CD14-positive monocyte (primary cell): ENCODE measurements around the gene EFL1. TPM values are rescaled to one million over a fixed set of nuclear protein-coding genes. Genes with fewer than 3 reads are reported as not detected.

ENCODE experiments used
- DNase-seq, 3 donors: peaks; one replicate each; pipeline ENCODE4 v3.0.0-alpha.2; 2011 to 2022
- H2AFZ ChIP-seq: 2 replicates; pipeline ENCODE4 v1.6.0; 2012; ENCODE audit warnings: mild to moderate bottlenecking, low read depth, low read length, inconsistent platforms; ENCODE audit not compliant: insufficient read depth, poor library complexity, severe bottlenecking
- H3K27ac ChIP-seq, 2 donors: 1 replicate in 1 of 2; 2 replicates in 1 of 2; pipeline ENCODE4 v1.5.1; 2012 to 2013; ENCODE audit warnings: low read length in 2 of 2, control low read depth in 1 of 2, inconsistent platforms in 1 of 2, low read depth in 1 of 2, mild to moderate bottlenecking in 1 of 2
- H3K27me3 ChIP-seq, 2 donors: one replicate each; pipeline versions ENCODE4 v1.6.0 to v1.6.1; 2011 to 2013; ENCODE audit warnings: low read length in 2 of 2; ENCODE audit not compliant: control insufficient read depth in 2 of 2, insufficient read depth in 2 of 2
- H3K36me3 ChIP-seq, 2 donors: replicated peaks in 1 of 2; 1 replicate in 1 of 2; 2 replicates in 1 of 2; pipeline versions ENCODE4 v1.5.1 to v1.6.1; 2012 to 2013; ENCODE audit warnings: low read length in 2 of 2, control low read depth in 1 of 2, inconsistent platforms in 1 of 2, mild to moderate bottlenecking in 1 of 2; ENCODE audit not compliant: insufficient read depth in 2 of 2, control insufficient read depth in 1 of 2
- H3K4me1 ChIP-seq, 2 donors: 1 replicate in 1 of 2; 2 replicates in 1 of 2; pipeline versions ENCODE4 v1.5.1 to v1.6.1; 2012 to 2013; ENCODE audit warnings: low read length in 2 of 2, control low read depth in 1 of 2, inconsistent platforms in 1 of 2, mild to moderate bottlenecking in 1 of 2, moderate library complexity in 1 of 2; ENCODE audit not compliant: insufficient read depth in 2 of 2, control insufficient read depth in 1 of 2
- H3K4me2 ChIP-seq: replicated peaks from 2 replicates; pipeline ENCODE3; 2012; ENCODE audit warnings: low read length, moderate library complexity, mild to moderate bottlenecking; ENCODE audit not compliant: poor library complexity, severe bottlenecking; ENCODE audit errors: extremely low read depth
- H3K4me3 ChIP-seq, 3 experiments: fragments of 200-600 bp in 1 of 3; sonication (generic) in 1 of 3; replicated peaks in 1 of 3; 1 replicate in 2 of 3; 2 replicates in 1 of 3; pipeline ENCODE4 v1.5.1; 2011 to 2013; ENCODE audit warnings: low read length in 3 of 3, mild to moderate bottlenecking in 3 of 3, control low read depth in 2 of 3, low read depth in 2 of 3, inconsistent platforms in 1 of 3, moderate library complexity in 1 of 3
- H3K79me2 ChIP-seq: 2 replicates; pipeline ENCODE4 v1.6.0; 2012; ENCODE audit warnings: mild to moderate bottlenecking, control low read depth, inconsistent platforms, low read length, moderate library complexity; ENCODE audit not compliant: insufficient read depth
- H3K9ac ChIP-seq: 2 replicates; pipeline ENCODE4 v1.6.0; 2017; ENCODE audit warnings: low read length, mild to moderate bottlenecking; ENCODE audit not compliant: insufficient read depth, poor library complexity, severe bottlenecking
- H3K9me3 ChIP-seq, 2 donors: replicated peaks in 1 of 2; 1 replicate in 1 of 2; 2 replicates in 1 of 2; pipeline versions ENCODE4 v1.5.1 to v1.6.1; 2012 to 2013; ENCODE audit warnings: low read length in 2 of 2, control low read depth in 1 of 2; ENCODE audit not compliant: control insufficient read depth in 1 of 2, insufficient read depth in 1 of 2
- H4K20me1 ChIP-seq: 2 replicates; pipeline ENCODE4 v1.6.0; 2012; ENCODE audit warnings: mild to moderate bottlenecking, low read length, control low read depth, moderate library complexity; ENCODE audit not compliant: insufficient read depth
- H3K27ac Mint-ChIP-seq, 7 donors: one replicate each; pipeline ENCODE4 v1.8.0; 2020; ENCODE audit warnings: mild to moderate bottlenecking in 7 of 7, mixed read lengths in 7 of 7, moderate library complexity in 6 of 7, inconsistent platforms in 2 of 7
- H3K27me3 Mint-ChIP-seq, 3 donors: one replicate each; pipeline ENCODE4 v1.8.0; 2021 to 2022; ENCODE audit warnings: low read depth in 3 of 3, mild to moderate bottlenecking in 3 of 3, mixed read lengths in 3 of 3, moderate library complexity in 3 of 3, inconsistent platforms in 1 of 3
- H3K36me3 Mint-ChIP-seq, 2 donors: one replicate each; pipeline ENCODE4 v1.8.0; 2020; ENCODE audit warnings: mixed read lengths in 2 of 2, inconsistent platforms in 1 of 2, mild to moderate bottlenecking in 1 of 2
- H3K4me1 Mint-ChIP-seq: one replicate; pipeline ENCODE4 v1.8.0; 2020; ENCODE audit warnings: mild to moderate bottlenecking, mixed read lengths
- H3K4me3 Mint-ChIP-seq, 2 donors: one replicate each; pipeline ENCODE4 v1.8.0; 2020; ENCODE audit warnings: mild to moderate bottlenecking in 2 of 2, mixed read lengths in 2 of 2, moderate library complexity in 1 of 2
- H3K9me3 Mint-ChIP-seq, 7 donors: one replicate each; pipeline ENCODE4 v1.8.0; 2020 to 2022; ENCODE audit warnings: mixed read lengths in 7 of 7, mild to moderate bottlenecking in 6 of 7, moderate library complexity in 6 of 7, inconsistent platforms in 2 of 7
- WGBS: methylation state at CpG from one replicate; pipeline ENCODE4 v1.1.5; 2013; ENCODE audit warnings: missing lambda C conversion rate; ENCODE audit not compliant: insufficient coverage; 5-methylcytosine and 5-hydroxymethylcytosine counted together
- intact Hi-C, 2 donors: fragments of 100-400 bp; cut with micrococcal nuclease; formaldehyde crosslinking; loops; one replicate each; pipeline versions ENCODE4 v1.15.0 to v1.15.1; 2023
- polyA plus RNA-seq, 3 donors: library from polyadenylated mRNA; depleted of rRNA in 1 of 3; unstranded in 2 of 3; stranded (reverse) in 1 of 3; fragments of 300-500 nt in 2 of 3; fragments of >200 nt in 1 of 3; fragmentation: Illumina TruSeq in 2 of 3; gene quantifications; 1 replicate in 2 of 3; 2 replicates in 1 of 3; pipeline ENCODE4 v1.2.3, GENCODE V29; 2012 to 2021
- TF ChIP-seq, protein P1 (sequence below): fragments of 200-600 bp; IDR thresholded peaks from one replicate; pipeline ENCODE4 v1.8.0; 2022; ENCODE audit warnings: antibody characterized with exemption, mild to moderate bottlenecking

EFL1 gene
- polyA plus RNA-seq, 3 donors: 5.2 to 10.0 (median 7.1) TPM

DNA sequence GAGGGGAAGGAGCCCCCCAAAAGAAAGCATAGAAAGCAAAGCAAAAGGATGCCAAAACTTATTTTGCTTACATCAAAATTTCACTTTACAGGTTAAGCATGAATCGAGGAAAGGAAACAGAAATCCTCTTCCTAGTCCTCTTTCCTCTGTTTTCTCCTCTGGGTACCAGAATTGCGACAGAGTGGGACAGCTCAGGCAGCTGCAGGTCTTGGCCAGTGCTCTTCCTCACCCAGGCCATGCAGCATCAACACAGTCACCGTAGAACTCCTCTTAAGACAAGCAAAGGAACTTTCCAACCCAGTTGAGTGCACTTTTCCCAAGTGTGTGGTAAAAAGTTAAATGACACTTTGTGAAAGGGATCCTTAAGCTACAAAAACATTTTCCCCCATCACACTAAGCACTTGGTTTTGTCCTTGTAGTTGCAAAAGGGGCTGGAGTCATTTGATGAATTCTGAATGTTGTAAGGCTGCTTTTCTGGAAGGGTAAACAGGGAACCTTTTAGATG is 170.8 kb downstream of the EFL1 start:
- intact Hi-C loops: no loop called here
- H3K36me3 Mint-ChIP-seq: no peaks in the 10 kb centered on the region
- H3K27me3 Mint-ChIP-seq: peaks cover 0 to 6% (median 0%) of the 10 kb centered on the region in 3 donors
- Histone ChIP-seq H3K9me3 (no peaks in the 10 kb centered on the region), H3K4me3 (no peak overlapping the region), H3K27ac (no peak overlapping the region), H2AFZ (no peak overlapping the region), H3K4me2 (no peak overlapping the region), H3K79me2 (no peaks in the 10 kb centered on the region), H3K36me3 (no peaks in the 10 kb centered on the region), H3K4me1 (no peaks in the 10 kb centered on the region), H4K20me1 (no peaks in the 10 kb centered on the region), H3K27me3 (no peaks in the 10 kb centered on the region), H3K9ac (no peak overlapping the region)
- no peak for DNase-seq
- WGBS: 59% methylated on average over 2 of the region's 3 CpGs
- no peak overlapping the region for H3K4me3 Mint-ChIP-seq
- TF ChIP-seq, protein P1, sequence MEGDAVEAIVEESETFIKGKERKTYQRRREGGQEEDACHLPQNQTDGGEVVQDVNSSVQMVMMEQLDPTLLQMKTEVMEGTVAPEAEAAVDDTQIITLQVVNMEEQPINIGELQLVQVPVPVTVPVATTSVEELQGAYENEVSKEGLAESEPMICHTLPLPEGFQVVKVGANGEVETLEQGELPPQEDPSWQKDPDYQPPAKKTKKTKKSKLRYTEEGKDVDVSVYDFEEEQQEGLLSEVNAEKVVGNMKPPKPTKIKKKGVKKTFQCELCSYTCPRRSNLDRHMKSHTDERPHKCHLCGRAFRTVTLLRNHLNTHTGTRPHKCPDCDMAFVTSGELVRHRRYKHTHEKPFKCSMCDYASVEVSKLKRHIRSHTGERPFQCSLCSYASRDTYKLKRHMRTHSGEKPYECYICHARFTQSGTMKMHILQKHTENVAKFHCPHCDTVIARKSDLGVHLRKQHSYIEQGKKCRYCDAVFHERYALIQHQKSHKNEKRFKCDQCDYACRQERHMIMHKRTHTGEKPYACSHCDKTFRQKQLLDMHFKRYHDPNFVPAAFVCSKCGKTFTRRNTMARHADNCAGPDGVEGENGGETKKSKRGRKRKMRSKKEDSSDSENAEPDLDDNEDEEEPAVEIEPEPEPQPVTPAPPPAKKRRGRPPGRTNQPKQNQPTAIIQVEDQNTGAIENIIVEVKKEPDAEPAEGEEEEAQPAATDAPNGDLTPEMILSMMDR: no peak
- no peaks in the 10 kb centered on the region for H3K4me1 Mint-ChIP-seq
- H3K9me3 Mint-ChIP-seq: peaks cover 0 to 3% (median 0%) of the 10 kb centered on the region in 7 donors
- H3K27ac Mint-ChIP-seq: peak overlapping the region in 1 of 7 donors; percentile 13

DNA sequence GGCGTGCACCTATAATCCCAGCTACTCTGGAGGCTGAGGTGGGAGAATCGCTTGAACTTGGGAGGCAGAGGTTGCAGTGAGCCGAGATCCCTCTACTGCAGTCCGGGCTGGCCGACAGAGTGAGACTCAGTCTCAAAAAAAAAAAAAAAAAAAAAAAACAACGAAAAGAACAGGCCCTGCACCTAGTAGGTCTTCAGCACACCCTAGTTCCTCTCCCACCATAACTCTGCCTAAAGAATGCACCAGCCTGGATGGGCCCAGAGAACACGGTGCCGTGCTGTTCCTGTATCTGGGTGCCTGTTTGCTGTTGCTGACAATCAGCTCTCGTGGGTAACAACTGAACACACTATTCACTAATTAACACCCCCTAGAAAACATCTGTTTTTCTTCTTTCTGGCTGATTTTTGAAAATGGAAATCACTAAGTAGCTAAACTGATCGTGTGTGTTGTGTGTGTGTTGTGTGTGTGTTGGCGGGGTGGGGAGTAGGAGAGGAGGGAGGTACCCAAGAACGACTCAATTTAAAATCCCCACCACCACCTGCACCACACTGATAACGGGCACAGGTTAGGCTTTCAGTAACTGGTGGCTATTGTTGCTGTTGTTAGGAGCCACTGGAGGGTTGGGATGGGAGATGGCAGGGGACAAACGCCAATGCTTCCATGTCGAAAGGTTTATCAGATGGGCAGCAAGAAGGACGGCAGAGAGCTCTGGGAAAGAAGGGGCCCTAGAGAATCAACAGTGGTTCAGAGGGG is 176.1 kb downstream of the EFL1 start:
- H3K27me3 ChIP-seq: no peaks in the 10 kb centered on the region
- H3K9ac ChIP-seq: no peak overlapping the region
- peaks cover 0 to 2% (median 0%) of the 10 kb centered on the region in 3 donors for H3K27me3 Mint-ChIP-seq
- no peaks in the 10 kb centered on the region for H3K79me2 ChIP-seq
- H3K4me3 Mint-ChIP-seq: no peak overlapping the region
- no peaks in the 10 kb centered on the region for H3K36me3 ChIP-seq
- intact Hi-C loops: no loop called here
- no peak overlapping the region for H2AFZ ChIP-seq
- H4K20me1 ChIP-seq: no peaks in the 10 kb centered on the region
- WGBS: 98% methylated on average over 4 of the region's 16 CpGs
- H3K27ac Mint-ChIP-seq: no peak overlapping the region
- TF ChIP-seq, protein P1: no peak
- no peaks in the 10 kb centered on the region for H3K9me3 ChIP-seq
- H3K36me3 Mint-ChIP-seq: no peaks in the 10 kb centered on the region
- no peaks in the 10 kb centered on the region for H3K4me1 ChIP-seq
- H3K9me3 Mint-ChIP-seq: peaks cover 0 to 3% (median 0%) of the 10 kb centered on the region in 7 donors
- H3K4me1 Mint-ChIP-seq: no peaks in the 10 kb centered on the region
- no peak for DNase-seq
- H3K4me2 ChIP-seq: no peak overlapping the region
- no peak overlapping the region for H3K4me3 ChIP-seq
- no peak overlapping the region for H3K27ac ChIP-seq
